Spleen (tissue), 11 donors: ENCODE results near the gene POMT2. TPM values are rescaled to one million over a fixed set of nuclear protein-coding genes. Genes with fewer than 3 reads are reported as not detected.

Experiments
- DNase-seq: peaks from one replicate; pipeline ENCODE4 v3.0.0-alpha.2; 2020
- H3K27ac ChIP-seq, 8 donors: fragments of 200-600 bp; sonication (generic) in 7 of 8; 1 replicate in 4 of 8; 2 replicates in 4 of 8; pipeline versions ENCODE4 v1.5.0 to v1.8.0; 2016 to 2021; ENCODE audit warnings: inconsistent platforms in 4 of 8, mild to moderate bottlenecking in 4 of 8, moderate library complexity in 1 of 8
- H3K27me3 ChIP-seq, 7 donors: fragments of 200-600 bp; sonication (generic) in 6 of 7; replicated peaks in 1 of 7; 1 replicate in 4 of 7; 2 replicates in 3 of 7; pipeline versions ENCODE4 v1.5.0 to v1.8.0; 2016 to 2021; ENCODE audit warnings: inconsistent platforms in 3 of 7, mild to moderate bottlenecking in 1 of 7
- H3K36me3 ChIP-seq, 6 donors: fragments of 200-600 bp; sonication (generic) in 5 of 6; 1 replicate in 4 of 6; 2 replicates in 2 of 6; pipeline versions ENCODE4 v1.5.0 to v1.8.0; 2016 to 2021; ENCODE audit warnings: inconsistent platforms in 2 of 6
- H3K4me1 ChIP-seq, 6 donors: fragments of 200-600 bp; sonication (generic) in 5 of 6; 1 replicate in 3 of 6; 2 replicates in 3 of 6; pipeline versions ENCODE4 v1.5.0 to v1.8.0; 2016 to 2021; ENCODE audit warnings: inconsistent platforms in 3 of 6
- H3K4me3 ChIP-seq, 8 donors: fragments of 200-600 bp; sonication (generic) in 7 of 8; 1 replicate in 4 of 8; 2 replicates in 4 of 8; pipeline versions ENCODE4 v1.5.0 to v1.8.0; 2016 to 2021; ENCODE audit warnings: inconsistent platforms in 4 of 8, mild to moderate bottlenecking in 4 of 8, moderate library complexity in 2 of 8
- H3K9me3 ChIP-seq, 8 donors: fragments of 200-600 bp; sonication (generic) in 7 of 8; 1 replicate in 4 of 8; 2 replicates in 4 of 8; pipeline versions ENCODE4 v1.5.0 to v1.8.0; 2016 to 2021; ENCODE audit warnings: inconsistent platforms in 4 of 8
- POLR2A ChIP-seq, 3 donors: fragments of 450-650 bp; IDR thresholded peaks; one replicate each; pipeline ENCODE4 v1.5.1; 2017; ENCODE audit warnings: antibody characterized with exemption in 3 of 3, mild to moderate bottlenecking in 1 of 3
- POLR2AphosphoS5 ChIP-seq, 3 donors: sonication (generic); formaldehyde crosslinking; IDR thresholded peaks; one replicate each; pipeline ENCODE4 v1.5.1; 2017; ENCODE audit warnings: antibody characterized with exemption in 3 of 3
- WGBS, 5 donors: extraction: QIAGEN DNeasy Blood & Tissue Kit in 3 of 5; methylation state at CpG; one replicate each; pipeline versions ENCODE4 v1.1.5 to v1.1.7; 2013 to 2018; 5-methylcytosine and 5-hydroxymethylcytosine counted together
- intact Hi-C: fragments of 100-400 bp; cut with DNase I; formaldehyde crosslinking; loops from one replicate; pipeline ENCODE4 v1.15.0; 2023; ENCODE audit warnings: low total_unique reads
- polyA plus RNA-seq, 3 donors: library from polyadenylated mRNA; stranded (reverse); fragments of 200-250 nt; gene quantifications; one replicate each; pipeline ENCODE4 v1.2.1, GENCODE V29; 2013
- total RNA-seq, 7 donors: library from RNA; depleted of rRNA in 3 of 7; stranded (reverse); fragments of >200 nt in 3 of 7; fragmentation: NEBNext Ultra II Directional in 4 of 7; extraction: Animal tissue kit (Norgen Biotek cat#: 25700) in 4 of 7; gene quantifications; one replicate each; pipeline versions ENCODE4 v1.1.0 to v1.2.1, GENCODE V29; 2016 to 2021
- TF ChIP-seq, protein P1 (sequence below), 11 experiments: fragments of 200-600 bp in 7 of 11; fragments of 450-650 bp in 4 of 11; sonication (generic) in 4 of 11; IDR thresholded peaks in 8 of 11; conservative IDR thresholded peaks in 3 of 11; 1 replicate in 7 of 11; 2 replicates in 4 of 11; pipeline versions ENCODE4 v1.4.0 to v1.8.0; 2016 to 2021; ENCODE audit warnings: antibody characterized with exemption in 11 of 11, inconsistent platforms in 4 of 11, mild to moderate bottlenecking in 1 of 11
- donor health status: healthy with polysubstance abuse.
- donor health status: DM: no; HTN: no; CAD: no; lungs with moderate emphysema.
- donor health status: DM: no; HTN: no; CAD: no.
- donor health status: Bipolar disorder and iron deficiency.
- donor health status: healthy.
- donor health status: DM: no; HTN: no; CAD: no.
- donor health status: DM: yes; HTN: yes; CAD: no.

The POMT2 gene
- total and polyA plus RNA-seq, 10 donors: 5.4 to 23.6 (median 16.6) TPM

- Histone ChIP-seq H3K27me3 (peaks cover 0 to 31% (median 0%) of the 10 kb centered on the region in 7 donors), H3K4me3 (no peak overlapping the region), H3K4me1 (no peaks in the 10 kb centered on the region), H3K9me3 (no peaks in the 10 kb centered on the region), H3K36me3 (no peaks in the 10 kb centered on the region), H3K27ac (no peak overlapping the region)
- WGBS, 5 donors: 26 to 53% (median 32%) methylated on average over 5 to 10 of the region's 10 CpGs
- no peak for DNase-seq
- intact Hi-C loops: no loop called here
- TF ChIP-seq, protein P1, sequence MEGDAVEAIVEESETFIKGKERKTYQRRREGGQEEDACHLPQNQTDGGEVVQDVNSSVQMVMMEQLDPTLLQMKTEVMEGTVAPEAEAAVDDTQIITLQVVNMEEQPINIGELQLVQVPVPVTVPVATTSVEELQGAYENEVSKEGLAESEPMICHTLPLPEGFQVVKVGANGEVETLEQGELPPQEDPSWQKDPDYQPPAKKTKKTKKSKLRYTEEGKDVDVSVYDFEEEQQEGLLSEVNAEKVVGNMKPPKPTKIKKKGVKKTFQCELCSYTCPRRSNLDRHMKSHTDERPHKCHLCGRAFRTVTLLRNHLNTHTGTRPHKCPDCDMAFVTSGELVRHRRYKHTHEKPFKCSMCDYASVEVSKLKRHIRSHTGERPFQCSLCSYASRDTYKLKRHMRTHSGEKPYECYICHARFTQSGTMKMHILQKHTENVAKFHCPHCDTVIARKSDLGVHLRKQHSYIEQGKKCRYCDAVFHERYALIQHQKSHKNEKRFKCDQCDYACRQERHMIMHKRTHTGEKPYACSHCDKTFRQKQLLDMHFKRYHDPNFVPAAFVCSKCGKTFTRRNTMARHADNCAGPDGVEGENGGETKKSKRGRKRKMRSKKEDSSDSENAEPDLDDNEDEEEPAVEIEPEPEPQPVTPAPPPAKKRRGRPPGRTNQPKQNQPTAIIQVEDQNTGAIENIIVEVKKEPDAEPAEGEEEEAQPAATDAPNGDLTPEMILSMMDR (IDR thresholded peaks at IDR 0.05 in 8 of 11, conservative IDR thresholded peaks at IDR 0.05 in 3 of 11): no peak
- TF ChIP-seq POLR2AphosphoS5 (IDR thresholded peaks at IDR 0.05): no peak
- no peak for TF ChIP-seq POLR2A (IDR thresholded peaks at IDR 0.05)
These were observed 60.1 kb downstream of the POMT2 start for GRCh38 chr14:77260631-77261030.

- Histone ChIP-seq H3K4me3 (no peak overlapping the region), H3K9me3 (no peaks in the 10 kb centered on the region), H3K27ac (no peak overlapping the region), H3K27me3 (peaks cover 0 to 31% (median 0%) of the 10 kb centered on the region in 7 donors), H3K4me1 (no peaks in the 10 kb centered on the region), H3K36me3 (no peaks in the 10 kb centered on the region)
- intact Hi-C loops: no loop called here
- TF ChIP-seq, protein P1 (IDR thresholded peaks at IDR 0.05 in 8 of 11, conservative IDR thresholded peaks at IDR 0.05 in 3 of 11): no peak
- no peak for TF ChIP-seq POLR2A (IDR thresholded peaks at IDR 0.05)
- WGBS, 5 donors: 83 to 91% (median 88%) methylated on average over 11 of the region's 11 CpGs
- DNase-seq: no peak
These were observed 60.5 kb downstream of the POMT2 start for GRCh38 chr14:77260199-77260598.

- no peak for DNase-seq
- H3K9me3 ChIP-seq: no peaks in the 10 kb centered on the region
- TF ChIP-seq POLR2A (IDR thresholded peaks at IDR 0.05) (no peak), POLR2AphosphoS5 (IDR thresholded peaks at IDR 0.05) (no peak)
- TF ChIP-seq, protein P1 (IDR thresholded peaks at IDR 0.05 in 8 of 11, conservative IDR thresholded peaks at IDR 0.05 in 3 of 11): no peak
- H3K4me1 ChIP-seq: no peaks in the 10 kb centered on the region
- H3K27ac ChIP-seq: no peak overlapping the region
- peaks cover 0 to 31% (median 0%) of the 10 kb centered on the region in 7 donors for H3K27me3 ChIP-seq
- H3K4me3 ChIP-seq: no peak overlapping the region
- intact Hi-C loops: no loop called here
- H3K36me3 ChIP-seq: no peaks in the 10 kb centered on the region
- 62 to 86% (median 74%) methylated on average over 9 to 11 of the region's 11 CpGs for WGBS, 5 donors
These were observed 61.5 kb downstream of the POMT2 start for GRCh38 chr14:77259025-77259715.

- Histone ChIP-seq H3K27ac (no peak overlapping the region), H3K4me1 (no peaks in the 10 kb centered on the region), H3K9me3 (no peaks in the 10 kb centered on the region), H3K27me3 (peaks cover 0 to 31% (median 0%) of the 10 kb centered on the region in 7 donors), H3K4me3 (no peak overlapping the region), H3K36me3 (no peaks in the 10 kb centered on the region)
- 78 to 88% (median 82%) methylated on average over 5 of the region's 5 CpGs for WGBS, 5 donors
- intact Hi-C loops: no loop called here
- no peak for TF ChIP-seq POLR2A (IDR thresholded peaks at IDR 0.05)
- TF ChIP-seq, protein P1 (IDR thresholded peaks at IDR 0.05 in 8 of 11, conservative IDR thresholded peaks at IDR 0.05 in 3 of 11): no peak
- TF ChIP-seq POLR2AphosphoS5 (IDR thresholded peaks at IDR 0.05): no peak
- no peak for DNase-seq
These were observed 62.1 kb downstream of the POMT2 start for GRCh38 chr14:77258566-77258965.
